Stimulated activated memory B cell treated with anti-CD40 and anti-IgM and Interleukin-4, amounts not matched to agents 10 μg/mL and 1 μg/mL and 100 μg/mL, for 72 hours (primary cell): ENCODE measurements around the gene PHLDA1.

ENCODE experiments used
- ATAC-seq: fragments of 150-1000 bp; cut with Tn5 transposase; 2 replicates; pipeline ENCODE4 v1.10.0; 2021
- H3K27ac Mint-ChIP-seq: one replicate; pipeline ENCODE4 v1.8.0; 2022; ENCODE audit warnings: mild to moderate bottlenecking, mixed read lengths
- H3K27me3 Mint-ChIP-seq: one replicate; pipeline ENCODE4 v1.8.0; 2022; ENCODE audit warnings: mixed read lengths
- H3K36me3 Mint-ChIP-seq: one replicate; pipeline ENCODE4 v1.8.0; 2022; ENCODE audit warnings: mixed read lengths
- H3K4me1 Mint-ChIP-seq: one replicate; pipeline ENCODE4 v1.8.0; 2022; ENCODE audit warnings: mixed read lengths
- H3K4me3 Mint-ChIP-seq: one replicate; pipeline ENCODE4 v1.8.0; 2022; ENCODE audit warnings: mild to moderate bottlenecking, moderate library complexity, mixed read lengths
- H3K9me3 Mint-ChIP-seq: one replicate; pipeline ENCODE4 v1.8.0; 2022; ENCODE audit warnings: mixed read lengths

Gene PHLDA1

DNA sequence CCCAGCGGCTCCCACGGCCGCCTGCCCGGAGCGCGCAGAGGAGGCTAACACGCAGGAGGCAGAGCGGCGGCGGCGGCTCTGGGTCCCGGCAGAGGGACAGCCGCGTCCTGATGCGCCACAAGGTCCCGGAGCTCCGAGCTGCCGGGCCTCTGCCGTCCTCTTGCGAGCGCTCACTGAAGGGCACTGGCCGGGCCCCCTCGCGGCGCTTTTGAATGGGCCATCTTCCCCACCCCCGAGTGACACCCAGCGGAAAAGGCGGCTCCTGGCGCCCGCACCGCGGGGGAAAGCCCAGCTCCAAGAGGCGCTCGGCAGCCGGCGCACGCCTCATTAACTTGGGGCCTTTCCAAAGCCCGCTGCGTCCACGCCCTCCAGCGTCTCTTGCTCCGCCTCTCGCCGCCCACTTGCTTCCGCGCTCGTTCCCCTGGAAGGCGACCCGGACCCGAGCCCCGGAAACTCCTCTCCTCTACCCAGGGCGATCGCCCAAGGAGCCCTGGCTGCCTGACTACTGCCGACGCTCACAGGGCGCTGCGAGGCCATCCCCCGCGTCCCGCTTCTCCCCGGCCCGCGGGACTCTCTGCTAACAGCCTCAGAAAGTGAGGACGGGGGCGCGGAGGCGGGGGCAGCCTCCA lies at the start of gene PHLDA1:
TSS of gene PHLDA1 (minus strand) at position 363 of the 629 bp plus-strand sequence.
- ATAC-seq = peak; percentile 95
- Mint-ChIP-seq H3K27me3 (no peaks in the 10 kb centered on the region), H3K27ac (peak within 1 kb of the TSS; percentile 90), H3K9me3 (no peaks in the 10 kb centered on the region), H3K4me1 (peaks cover 24% of the 10 kb centered on the region), H3K36me3 (no peaks in the 10 kb centered on the region), H3K4me3 (peak within 1 kb of the TSS; percentile 88)

DNA sequence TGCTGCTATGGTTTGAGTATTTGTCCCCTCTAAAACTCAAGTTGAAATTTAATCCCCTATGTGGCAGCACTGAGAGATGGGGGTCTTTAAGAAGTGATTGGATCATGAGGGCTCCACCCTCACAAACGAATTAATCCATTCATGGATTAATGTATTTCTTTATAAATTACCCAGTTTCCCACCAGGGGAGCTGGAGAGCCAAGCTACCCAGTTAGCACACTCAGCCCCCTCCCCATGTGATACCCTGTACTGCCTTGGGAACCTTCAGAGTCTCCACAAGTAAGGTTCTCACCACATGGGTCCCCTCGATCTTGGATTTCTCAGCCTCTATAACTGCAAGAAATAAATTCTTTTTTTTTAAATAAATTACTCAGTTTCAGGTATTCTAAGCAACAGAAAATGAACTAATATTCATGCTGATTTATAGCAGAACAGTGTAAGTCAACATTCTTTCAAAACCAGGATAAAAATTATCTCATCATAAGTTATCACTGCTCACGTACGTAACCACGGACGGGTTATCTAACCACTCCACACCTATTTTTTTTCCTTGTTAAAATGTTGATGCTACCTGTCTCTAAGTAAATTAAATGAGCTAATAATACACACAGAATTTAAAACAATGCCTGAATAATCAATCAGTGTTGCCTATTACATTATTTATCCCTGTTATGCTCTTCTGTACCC lies 49.3 kb upstream of the PHLDA1 start:
- Mint-ChIP-seq H3K27ac (no peak overlapping the region), H3K27me3 (no peaks in the 10 kb centered on the region), H3K4me1 (peaks cover 72% of the 10 kb centered on the region), H3K4me3 (no peak overlapping the region), H3K9me3 (no peaks in the 10 kb centered on the region), H3K36me3 (peaks cover 25% of the 10 kb centered on the region)
- no peak for ATAC-seq

DNA sequence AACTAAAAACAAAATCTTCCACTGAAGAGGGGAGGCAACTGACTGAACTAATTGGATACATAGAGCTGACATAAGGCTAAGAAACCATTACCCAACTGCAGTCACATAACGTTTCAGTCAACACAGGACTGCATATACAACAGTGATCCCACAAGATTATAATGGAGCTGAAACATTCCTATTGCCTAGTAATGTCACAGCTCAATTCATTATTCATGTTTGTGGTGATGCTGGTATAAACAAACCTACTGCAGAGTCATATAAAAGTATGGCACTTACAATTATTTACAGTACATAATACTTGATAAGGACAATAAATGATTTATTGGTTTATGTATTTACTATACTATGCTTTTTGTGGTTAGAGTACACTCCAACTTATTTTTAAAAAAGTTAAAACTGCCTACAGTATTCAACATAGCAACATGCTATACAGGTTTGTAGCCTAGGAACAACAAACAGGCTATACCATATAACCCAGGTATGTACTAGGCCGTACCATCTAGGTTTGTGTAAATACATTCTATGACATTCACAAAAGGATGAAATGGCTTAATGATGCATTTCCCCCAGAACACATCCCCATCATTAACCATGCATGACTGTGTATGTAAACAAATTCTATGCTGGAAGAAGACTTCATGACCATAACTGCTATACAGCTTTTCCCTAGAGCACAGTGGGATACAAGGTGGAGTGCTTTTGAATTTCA lies 48.6 kb upstream of the PHLDA1 start:
- Mint-ChIP-seq H3K4me1 (peaks cover 67% of the 10 kb centered on the region), H3K27me3 (no peaks in the 10 kb centered on the region), H3K9me3 (no peaks in the 10 kb centered on the region), H3K4me3 (no peak overlapping the region), H3K27ac (no peak overlapping the region), H3K36me3 (peaks cover 25% of the 10 kb centered on the region)
- no peak for ATAC-seq

DNA sequence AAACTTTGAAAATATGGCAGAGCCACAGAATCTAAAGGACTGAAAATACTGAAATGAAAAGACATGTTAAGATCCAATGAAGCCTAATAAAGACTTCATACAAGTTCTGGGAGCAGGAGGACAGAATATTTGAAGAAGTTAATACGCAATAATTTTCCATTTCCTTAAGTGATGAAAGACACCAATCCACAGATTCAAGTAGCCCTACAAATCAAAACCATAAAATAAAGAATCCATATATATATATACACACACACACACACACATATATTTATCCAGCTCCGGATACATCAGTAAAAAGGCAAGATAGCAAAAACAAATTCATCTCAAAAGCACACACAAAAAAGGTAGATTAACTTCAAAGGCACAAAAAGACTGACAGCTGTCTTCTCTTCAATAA lies 47.2 kb upstream of the PHLDA1 start:
- Mint-ChIP-seq H3K27me3 (no peaks in the 10 kb centered on the region), H3K4me3 (no peak overlapping the region), H3K27ac (no peak overlapping the region), H3K36me3 (peaks cover 25% of the 10 kb centered on the region), H3K9me3 (no peaks in the 10 kb centered on the region), H3K4me1 (peaks cover 71% of the 10 kb centered on the region)
- ATAC-seq = no peak

DNA sequence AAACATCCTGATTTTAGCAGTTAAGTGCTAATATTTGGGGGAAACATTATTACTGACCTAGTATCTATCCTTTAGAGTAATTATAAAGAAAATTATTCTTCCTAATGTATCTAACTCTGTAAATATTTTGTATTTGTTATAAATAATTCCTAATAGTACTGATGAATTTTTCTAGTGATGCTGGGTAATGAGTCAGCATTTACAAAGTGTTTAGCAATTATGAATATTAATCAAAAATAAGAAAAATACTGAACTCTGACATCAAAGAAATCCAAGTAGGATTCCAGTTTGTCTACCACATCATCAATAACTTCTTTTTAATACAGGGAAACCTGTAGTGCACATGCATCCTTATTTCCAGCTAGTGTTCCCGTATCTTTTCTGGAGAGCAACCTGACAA lies 43.9 kb upstream of the PHLDA1 start:
- no peaks in the 10 kb centered on the region for H3K9me3 Mint-ChIP-seq
- no peaks in the 10 kb centered on the region for H3K27me3 Mint-ChIP-seq
- H3K4me1 Mint-ChIP-seq = peaks cover 70% of the 10 kb centered on the region
- no peak for ATAC-seq
- H3K27ac Mint-ChIP-seq = peak overlapping the region; percentile 30
- peaks cover 40% of the 10 kb centered on the region for H3K36me3 Mint-ChIP-seq
- H3K4me3 Mint-ChIP-seq = no peak overlapping the region

DNA sequence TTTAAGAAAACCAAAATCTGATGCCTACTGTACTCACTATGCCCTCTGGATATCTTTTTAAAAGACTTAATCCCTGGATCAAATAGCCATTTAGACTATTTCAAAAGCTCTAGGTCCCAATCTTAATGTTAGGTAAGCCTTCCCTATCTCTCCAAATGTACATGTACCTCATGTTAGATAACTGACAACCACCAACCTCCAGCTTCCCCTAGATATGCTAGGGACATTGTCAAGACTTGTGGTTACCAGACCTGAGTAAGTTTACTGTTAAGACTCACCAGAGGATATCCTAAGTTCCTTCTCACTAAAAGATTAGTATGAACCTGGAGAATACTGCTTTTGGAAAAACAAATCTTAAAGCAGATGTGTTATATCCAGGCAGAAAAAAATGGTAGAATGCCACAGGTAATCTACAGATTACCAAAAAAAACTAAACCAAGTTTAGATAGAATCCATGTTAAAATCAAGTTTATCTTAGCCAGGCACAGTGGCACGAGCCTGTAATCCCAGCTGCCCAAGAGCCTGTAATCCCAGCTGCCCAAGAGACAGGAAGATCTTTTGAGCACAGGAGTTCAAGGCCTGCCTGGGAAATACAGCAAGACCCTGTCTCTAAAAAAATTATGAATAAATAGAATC lies 43.2 kb upstream of the PHLDA1 start:
- H3K27ac Mint-ChIP-seq = no peak overlapping the region
- no peaks in the 10 kb centered on the region for H3K27me3 Mint-ChIP-seq
- H3K36me3 Mint-ChIP-seq = peaks cover 41% of the 10 kb centered on the region
- no peak overlapping the region for H3K4me3 Mint-ChIP-seq
- no peaks in the 10 kb centered on the region for H3K9me3 Mint-ChIP-seq
- H3K4me1 Mint-ChIP-seq = peaks cover 68% of the 10 kb centered on the region
- no peak for ATAC-seq

DNA sequence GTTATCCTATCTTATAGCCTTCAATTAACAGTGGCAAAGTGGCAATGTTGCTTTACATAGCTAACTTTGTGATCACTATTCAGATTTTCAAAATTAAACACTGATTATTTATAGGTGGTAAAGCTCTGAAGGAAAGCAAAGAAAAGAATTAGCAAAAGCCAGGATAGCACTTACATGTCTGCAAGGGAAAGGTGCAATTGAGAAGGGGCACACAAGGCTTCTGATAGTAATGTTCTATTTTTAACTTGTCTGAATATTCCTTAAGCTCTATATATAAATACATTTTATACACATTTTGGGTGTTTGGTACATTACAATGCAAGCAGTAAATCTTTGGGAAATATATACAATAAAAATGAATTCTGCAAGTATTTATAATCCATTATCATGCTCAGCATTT lies 42.0 kb upstream of the PHLDA1 start:
- H3K4me3 Mint-ChIP-seq = no peak overlapping the region
- peaks cover 65% of the 10 kb centered on the region for H3K4me1 Mint-ChIP-seq
- no peak overlapping the region for H3K27ac Mint-ChIP-seq
- no peaks in the 10 kb centered on the region for H3K9me3 Mint-ChIP-seq
- peaks cover 37% of the 10 kb centered on the region for H3K36me3 Mint-ChIP-seq
- no peaks in the 10 kb centered on the region for H3K27me3 Mint-ChIP-seq
- no peak for ATAC-seq

DNA sequence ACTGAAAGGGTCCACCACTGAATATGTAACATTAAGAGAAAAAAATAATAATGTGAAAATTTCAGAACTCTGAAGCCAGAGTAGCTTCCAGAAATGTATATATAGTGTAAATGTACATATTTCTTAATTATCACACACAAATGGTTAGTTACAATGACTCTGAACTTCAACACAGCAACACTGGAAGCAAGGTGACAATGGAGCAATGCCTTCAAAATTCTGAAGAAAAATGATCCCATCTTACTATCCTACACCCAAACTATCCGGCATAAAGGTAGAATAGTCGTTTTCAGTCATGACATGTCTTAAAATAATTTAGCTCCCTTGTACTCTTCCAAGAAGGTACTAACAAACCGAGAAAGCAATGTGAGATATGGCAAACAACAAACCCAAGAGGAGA lies 41.0 kb upstream of the PHLDA1 start:
- H3K36me3 Mint-ChIP-seq = peaks cover 41% of the 10 kb centered on the region
- H3K4me1 Mint-ChIP-seq = peaks cover 62% of the 10 kb centered on the region
- no peaks in the 10 kb centered on the region for H3K9me3 Mint-ChIP-seq
- H3K27me3 Mint-ChIP-seq = no peaks in the 10 kb centered on the region
- peak overlapping the region; percentile 32 for H3K27ac Mint-ChIP-seq
- no peak for ATAC-seq
- H3K4me3 Mint-ChIP-seq = no peak overlapping the region

DNA sequence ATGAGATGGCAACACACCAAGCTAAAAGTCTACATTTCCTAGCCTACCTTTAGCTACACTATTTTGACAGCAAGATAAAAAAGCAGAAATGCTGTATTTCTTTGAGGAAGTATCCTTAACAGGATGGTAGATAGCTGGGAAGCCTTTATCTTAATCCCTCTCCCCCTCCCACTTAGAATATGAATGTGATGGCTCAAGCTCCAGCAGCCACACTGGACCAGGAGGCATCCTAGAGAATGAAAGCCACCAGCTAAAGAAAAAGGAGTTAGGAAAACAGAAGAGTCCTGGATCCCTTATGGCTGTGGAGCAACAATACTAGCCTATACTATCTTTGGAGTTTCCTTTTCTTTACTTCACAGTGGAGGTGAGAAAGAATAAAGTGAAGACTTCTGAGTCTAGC lies 37.8 kb upstream of the PHLDA1 start:
- no peak overlapping the region for H3K4me3 Mint-ChIP-seq
- peaks cover 44% of the 10 kb centered on the region for H3K4me1 Mint-ChIP-seq
- H3K27ac Mint-ChIP-seq = peak overlapping the region; percentile 55
- no peak for ATAC-seq
- H3K36me3 Mint-ChIP-seq = peaks cover 73% of the 10 kb centered on the region
- no peaks in the 10 kb centered on the region for H3K27me3 Mint-ChIP-seq
- H3K9me3 Mint-ChIP-seq = peaks cover 7% of the 10 kb centered on the region

DNA sequence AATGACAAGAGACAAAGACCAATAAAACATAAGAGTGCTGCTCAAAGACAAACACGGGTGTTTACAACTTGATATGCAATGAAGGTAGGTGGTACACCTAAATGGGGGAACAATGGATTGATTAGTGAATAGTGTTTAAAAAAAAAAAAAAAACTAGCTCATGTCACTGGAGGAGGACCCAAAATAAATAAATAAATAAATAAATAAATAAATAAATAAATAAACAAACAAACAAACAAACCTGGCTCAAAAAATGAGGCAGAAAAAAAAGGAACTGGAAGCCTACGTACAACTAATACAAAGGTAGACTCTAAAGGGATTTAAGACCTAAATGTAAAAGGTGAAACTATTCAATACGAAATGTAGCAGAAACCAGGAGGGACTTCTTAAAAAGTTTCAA lies 34.3 kb upstream of the PHLDA1 start:
- Mint-ChIP-seq H3K4me1 (peaks cover 32% of the 10 kb centered on the region), H3K27ac (no peak overlapping the region), H3K27me3 (no peaks in the 10 kb centered on the region), H3K9me3 (peaks cover 7% of the 10 kb centered on the region), H3K4me3 (no peak overlapping the region), H3K36me3 (peaks cover 79% of the 10 kb centered on the region)
- ATAC-seq = no peak

DNA sequence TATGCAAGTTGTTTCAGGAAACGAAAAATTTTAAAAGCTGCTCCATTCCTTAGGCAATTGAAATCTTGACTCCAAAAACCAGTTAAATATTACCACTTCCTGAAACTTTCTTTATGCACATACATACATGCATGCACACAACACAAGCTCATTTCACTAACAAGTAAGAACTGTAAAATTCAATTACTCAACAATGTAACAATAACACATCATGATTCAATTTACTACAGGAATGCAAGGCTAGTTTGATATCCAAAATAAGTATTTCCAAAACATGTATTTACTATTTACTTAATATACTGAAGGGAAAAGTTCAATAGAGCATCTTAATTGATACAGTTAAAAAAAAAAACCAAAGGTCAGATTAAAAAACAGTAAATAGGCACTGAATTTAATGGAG lies 33.3 kb upstream of the PHLDA1 start:
- no peaks in the 10 kb centered on the region for H3K27me3 Mint-ChIP-seq
- ATAC-seq = no peak
- no peak overlapping the region for H3K27ac Mint-ChIP-seq
- H3K4me1 Mint-ChIP-seq = peaks cover 27% of the 10 kb centered on the region
- H3K4me3 Mint-ChIP-seq = no peak overlapping the region
- H3K9me3 Mint-ChIP-seq = peaks cover 7% of the 10 kb centered on the region
- H3K36me3 Mint-ChIP-seq = peaks cover 76% of the 10 kb centered on the region

DNA sequence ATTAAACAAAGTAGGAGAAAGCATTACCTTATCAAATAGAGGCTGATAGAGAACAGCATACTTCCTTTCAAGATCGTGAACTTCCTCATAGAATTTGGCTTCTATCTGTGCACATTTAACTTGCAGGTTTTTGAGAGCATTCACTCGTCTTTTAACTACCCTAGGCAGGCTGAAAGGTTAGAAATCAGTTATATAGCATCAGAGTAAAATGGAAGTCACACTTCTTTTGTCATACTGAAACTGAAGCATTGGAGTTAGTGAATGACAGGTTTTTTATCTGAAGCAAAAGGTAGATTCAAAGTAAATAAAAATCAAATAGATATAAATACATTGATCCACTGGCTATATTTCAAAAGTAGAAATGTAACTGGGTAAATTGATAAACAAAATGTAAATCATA lies 28.5 kb upstream of the PHLDA1 start:
- no peak overlapping the region for H3K4me3 Mint-ChIP-seq
- H3K4me1 Mint-ChIP-seq = peaks cover 14% of the 10 kb centered on the region
- no peak overlapping the region for H3K27ac Mint-ChIP-seq
- peaks cover 61% of the 10 kb centered on the region for H3K36me3 Mint-ChIP-seq
- no peaks in the 10 kb centered on the region for H3K27me3 Mint-ChIP-seq
- no peak for ATAC-seq
- peaks cover 5% of the 10 kb centered on the region for H3K9me3 Mint-ChIP-seq

DNA sequence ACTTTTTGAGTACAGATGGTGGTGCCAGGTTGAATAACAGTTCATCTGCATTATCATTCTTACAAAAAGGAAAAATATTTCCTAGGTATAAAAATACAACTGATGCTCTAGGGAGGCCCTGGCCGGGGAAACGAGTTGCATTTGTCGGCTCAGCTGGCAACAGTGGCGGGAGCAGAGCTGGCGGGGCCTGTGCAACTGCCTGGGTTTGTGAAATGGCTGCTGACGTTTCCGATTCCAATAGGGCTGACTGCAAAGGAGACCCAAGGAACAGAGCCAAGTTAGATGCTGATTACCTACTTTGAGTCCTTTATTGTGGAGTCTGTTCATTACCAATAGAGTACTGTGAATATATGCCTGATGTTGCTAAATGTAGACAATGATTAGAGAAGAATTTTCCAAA lies 25.8 kb upstream of the PHLDA1 start:
- Mint-ChIP-seq H3K27ac (no peak overlapping the region), H3K27me3 (no peaks in the 10 kb centered on the region), H3K4me1 (peaks cover 3% of the 10 kb centered on the region), H3K9me3 (no peaks in the 10 kb centered on the region), H3K4me3 (no peak overlapping the region), H3K36me3 (peaks cover 50% of the 10 kb centered on the region)
- ATAC-seq = no peak

DNA sequence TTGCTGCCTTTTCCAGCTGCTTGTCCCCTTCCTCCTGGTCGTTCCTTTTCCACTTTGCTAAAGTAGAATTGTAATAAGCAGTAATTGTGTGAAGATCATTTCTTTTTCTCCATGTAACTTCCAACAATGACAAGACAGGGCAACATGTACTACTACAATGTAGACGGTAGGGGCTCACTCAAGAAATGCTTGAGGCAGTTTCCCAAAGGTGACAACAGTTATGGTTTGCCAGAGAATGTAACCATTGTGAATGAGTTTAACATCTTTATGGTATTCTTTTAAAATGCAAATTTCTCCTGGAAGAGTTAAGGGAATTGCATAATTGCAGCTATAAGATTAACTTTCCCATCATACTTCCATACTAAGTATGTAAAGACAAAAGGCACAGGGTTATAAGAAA lies 23.8 kb upstream of the PHLDA1 start:
- Mint-ChIP-seq H3K27me3 (no peaks in the 10 kb centered on the region), H3K36me3 (peaks cover 51% of the 10 kb centered on the region), H3K4me3 (no peak overlapping the region), H3K4me1 (no peaks in the 10 kb centered on the region), H3K27ac (no peak overlapping the region), H3K9me3 (no peaks in the 10 kb centered on the region)
- ATAC-seq = no peak

DNA sequence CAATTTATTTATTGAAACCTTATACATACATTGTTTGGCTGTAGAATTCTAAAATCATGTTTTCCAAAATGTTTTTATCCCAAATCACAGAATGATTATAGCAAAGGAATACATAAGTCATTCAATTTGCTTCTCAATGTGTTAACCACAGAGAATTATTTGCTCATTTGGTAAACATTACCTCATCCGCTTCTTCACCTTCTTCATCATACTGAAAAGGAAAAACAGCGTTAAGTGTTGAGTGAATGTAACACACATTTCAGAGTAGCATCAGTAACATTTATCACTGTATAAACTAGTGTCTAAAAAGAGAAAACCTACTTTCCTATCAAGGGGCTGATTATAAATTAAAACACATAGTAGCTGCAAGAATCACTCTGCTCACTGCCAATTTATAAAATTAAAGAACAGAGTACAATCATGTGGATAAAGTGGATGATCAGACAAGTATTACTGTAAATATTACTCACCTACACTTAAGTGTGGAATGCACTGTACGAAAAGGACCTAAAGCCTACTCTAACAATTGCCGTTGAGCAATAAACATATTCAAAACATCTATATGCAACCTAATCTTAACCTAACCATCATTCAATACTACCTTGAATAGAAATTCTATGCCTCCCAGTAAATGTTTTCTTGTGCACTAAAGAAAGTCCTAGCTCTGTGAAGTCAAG lies 18.1 kb upstream of the PHLDA1 start:
- no peak for ATAC-seq
- Mint-ChIP-seq H3K36me3 (peaks cover 42% of the 10 kb centered on the region), H3K27ac (no peak overlapping the region), H3K4me1 (no peaks in the 10 kb centered on the region), H3K27me3 (no peaks in the 10 kb centered on the region), H3K4me3 (no peak overlapping the region), H3K9me3 (no peaks in the 10 kb centered on the region)
